BJ (cell line): ENCODE measurements around the gene CPEB3. TPM values are rescaled to one million over a fixed set of nuclear protein-coding genes. Genes with fewer than 3 reads are reported as not detected.
"Not testable (repeated sequence)": the region's sequence is repeated elsewhere in the genome, so short reads cannot be mapped to it uniquely, and the experiment has no call there.

Experiments
- CTCF ChIA-PET: fragments of 350-600 bp; formaldehyde crosslinking; extraction: SDS; loops from one replicate; lab custom pipeline; 2021; ENCODE audit warnings: antibody characterized with exemption, inconsistent platforms; lab: Yijun Ruan, JAX
- POLR2A ChIA-PET: fragments of 300-600 bp; sonication (Branson Sonifier 250); formaldehyde crosslinking; extraction: SDS; loops from one replicate; lab custom pipeline; 2021; ENCODE audit warnings: antibody characterized with exemption; lab: Charles Lee
- DNase-seq: peaks from one replicate; pipeline ENCODE4 v3.0.0-alpha.2; 2011; ENCODE audit warnings: low read depth
- H3K27me3 ChIP-seq: 2 replicates; pipeline ENCODE4 v1.6.0; 2011; ENCODE audit warnings: low read length; ENCODE audit not compliant: control insufficient read depth, insufficient read depth
- H3K36me3 ChIP-seq: 2 replicates; pipeline ENCODE4 v1.5.1; 2011; ENCODE audit warnings: low read length; ENCODE audit not compliant: control insufficient read depth, insufficient read depth
- H3K4me3 ChIP-seq: 2 replicates; pipeline ENCODE4 v1.5.1; 2011; ENCODE audit warnings: low read depth, mild to moderate bottlenecking, control low read depth, low read length
- CTCF ChIP-seq: IDR thresholded peaks from 2 replicates; pipeline ENCODE4 v1.5.1; 2011; ENCODE audit warnings: low read depth, mild to moderate bottlenecking, control low read depth, inconsistent platforms, low read length, moderate library complexity; ENCODE audit not compliant: insufficient read depth
- polyA plus RNA-seq: library from polyadenylated mRNA; depleted of rRNA; stranded (reverse); fragments of >200 nt; gene quantifications from 2 replicates; pipeline ENCODE4 v1.2.3, GENCODE V29; 2011

CPEB3 gene
- polyA plus RNA-seq, 1 experiment: 0.28 TPM

DNA sequence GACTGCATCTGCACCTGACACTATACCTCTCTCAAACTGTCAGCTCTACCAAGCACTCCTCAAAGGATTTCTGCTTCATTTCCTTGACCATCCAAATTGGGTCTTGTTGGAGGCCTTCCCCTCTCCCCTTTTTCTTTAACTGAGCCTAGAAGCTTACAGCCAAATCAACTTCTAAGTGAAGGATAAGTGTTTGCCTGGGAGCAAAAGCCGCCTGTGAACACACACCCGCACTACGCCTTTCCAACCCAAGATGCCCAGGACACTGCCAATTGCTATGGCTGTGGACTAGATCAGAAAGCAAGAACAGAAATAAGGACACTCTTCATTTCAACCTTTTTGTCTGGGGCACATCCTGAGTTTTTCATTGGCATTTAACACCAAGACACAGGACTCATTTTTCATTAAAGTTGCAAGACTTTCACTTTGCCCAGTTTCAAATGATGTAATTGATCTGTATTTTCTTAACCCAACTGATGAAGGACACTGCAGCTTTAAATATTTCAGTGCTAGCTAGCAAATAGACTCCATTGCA is 52.8 kb downstream of the CPEB3 start:
- Histone ChIP-seq H3K36me3 (no peaks in the 10 kb centered on the region), H3K27me3 (no peaks in the 10 kb centered on the region), H3K4me3 (no peak overlapping the region)
- ChIA-PET POLR2A (no interaction called here), CTCF (interaction anchor here (0.7 to 0.8 kb wide), 2 partner anchors 53 to 54 kb away, joined by 3 to 4 read pairs; no protein-coding TSS in a partner anchor)
- TF ChIP-seq CTCF: no peak
- no peak for DNase-seq

DNA sequence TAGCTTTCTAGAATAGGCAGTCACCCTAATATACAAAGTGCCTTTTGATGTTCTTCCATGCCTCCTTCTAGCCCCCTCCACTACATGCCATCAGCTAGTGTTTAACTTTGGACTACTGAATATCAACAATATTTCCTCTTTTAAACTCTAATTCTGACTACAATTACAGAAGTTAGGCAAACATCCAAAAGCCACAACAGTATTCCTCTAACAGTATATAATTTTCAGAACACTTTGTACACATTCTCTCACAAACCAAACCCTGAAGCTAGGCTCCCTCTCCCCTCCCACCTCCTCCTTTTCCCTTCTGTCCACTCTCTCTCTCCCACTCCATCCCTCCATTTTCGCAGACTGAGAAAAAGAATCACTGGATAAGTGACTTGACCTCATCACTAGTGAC is 59.7 kb downstream of the CPEB3 start:
- Histone ChIP-seq H3K27me3 (no peaks in the 10 kb centered on the region), H3K36me3 (no peaks in the 10 kb centered on the region), H3K4me3 (no peak overlapping the region)
- CTCF ChIA-PET: interaction anchor here (0.7 kb wide), 1 partner anchor 60 kb away, joined by 3 read pairs; the partner anchor contains the start of gene MARCHF5
- POLR2A ChIA-PET: no interaction called here
- DNase-seq: no peak
- no peak for TF ChIP-seq CTCF

DNA sequence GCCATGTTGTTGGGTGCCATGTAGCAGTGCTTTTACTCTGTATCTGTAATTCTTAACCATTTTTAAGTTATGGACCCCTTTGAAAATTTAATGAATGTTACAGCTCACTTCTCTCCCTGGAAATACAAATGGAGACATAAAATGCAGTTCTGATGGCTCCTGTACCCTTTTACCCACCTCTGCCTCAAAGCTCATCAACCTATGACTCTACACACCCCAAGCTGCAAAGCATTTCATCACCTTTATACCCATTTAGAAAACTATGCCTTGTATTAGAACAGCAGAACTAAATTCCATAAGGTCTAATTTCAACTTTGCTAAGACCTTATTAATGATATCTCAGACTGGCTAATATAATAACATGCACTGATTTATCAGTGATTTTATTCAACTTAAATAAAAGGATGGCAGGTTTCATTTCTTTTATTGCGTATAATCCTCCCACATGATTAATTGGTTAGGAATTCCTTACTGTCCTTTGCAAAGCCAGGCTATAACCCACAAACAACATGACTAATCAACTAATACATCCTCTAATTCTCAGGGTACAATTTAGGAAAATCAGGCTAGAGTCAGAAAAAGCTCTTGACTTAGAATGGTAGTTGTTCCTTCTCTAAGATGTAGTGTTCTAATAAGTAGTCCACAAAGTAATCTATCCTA is 68.1 kb downstream of the CPEB3 start:
- no peak for TF ChIP-seq CTCF
- ChIA-PET CTCF (interaction anchor here (0.6 to 2.3 kb wide), 4 partner anchors 11 to 68 kb away, joined by 3 to 7 read pairs (median 3); partner anchors contain the start of genes CPEB3 and MARCHF5), POLR2A (no interaction called here)
- Histone ChIP-seq H3K4me3 (no peak overlapping the region), H3K36me3 (no peaks in the 10 kb centered on the region), H3K27me3 (no peaks in the 10 kb centered on the region)
- DNase-seq: no peak

- Histone ChIP-seq H3K4me3 (no peak overlapping the region), H3K27me3 (no peaks in the 10 kb centered on the region), H3K36me3 (no peaks in the 10 kb centered on the region)
- POLR2A ChIA-PET: interaction anchor here (0.6 kb wide), 1 partner anchor 71 kb away, joined by 3 read pairs; the partner anchor contains the start of genes CPEB3 and MARCHF5
- no peak for TF ChIP-seq CTCF
- no peak for DNase-seq
- CTCF ChIA-PET: no interaction called here
These were observed 71.3 kb downstream of the CPEB3 start for GRCh38 chr10:92219559-92219958.

DNA sequence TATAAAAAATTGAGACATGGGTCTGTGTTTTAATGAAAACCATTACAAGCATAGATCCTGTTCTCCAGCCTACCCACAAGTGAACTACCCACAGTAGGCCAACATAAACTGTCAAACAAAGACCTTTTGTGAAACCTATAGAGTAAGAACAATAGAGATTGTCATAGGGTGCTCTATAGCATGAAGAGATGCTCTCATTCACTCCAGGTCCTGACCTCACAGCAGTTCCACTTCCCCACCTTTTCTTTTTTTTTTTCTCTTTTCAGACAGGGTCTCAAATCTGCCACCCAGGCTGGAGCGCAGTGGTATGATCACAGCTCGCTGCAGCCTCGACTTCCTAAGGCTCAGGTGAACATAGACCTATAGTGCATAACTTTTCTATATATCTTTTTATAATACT is 72.3 kb downstream of the CPEB3 start:
- DNase-seq: no peak
- Histone ChIP-seq H3K4me3 (no peak overlapping the region), H3K36me3 (no peaks in the 10 kb centered on the region), H3K27me3 (no peaks in the 10 kb centered on the region)
- POLR2A ChIA-PET: no interaction called here
- CTCF ChIA-PET: no interaction called here
- TF ChIP-seq CTCF: no peak

- DNase-seq, CTCF ChIA-PET, H3K36me3 ChIP-seq, H3K4me3 ChIP-seq, POLR2A ChIA-PET, H3K27me3 ChIP-seq: not testable (repeated sequence)
These were observed 74.3 kb downstream of the CPEB3 start for GRCh38 chr10:92216608-92217007.

- DNase-seq, H3K27me3 ChIP-seq, H3K36me3 ChIP-seq, H3K4me3 ChIP-seq, POLR2A ChIA-PET: not testable (repeated sequence)
- CTCF ChIA-PET: interaction anchor here (0.6 to 0.8 kb wide), 2 partner anchors 73 to 76 kb away, joined by 3 to 4 read pairs; partner anchors contain the start of genes CPEB3 and MARCHF5
These were observed 75.7 kb downstream of the CPEB3 start for GRCh38 chr10:92215222-92215621.
